DMS 273 (cell line): Measurements from ENCODE around the gene ID2.

ENCODE experiments used
- DNase-seq: peaks from one replicate; lab custom pipeline; 2025; ENCODE audit not compliant: unreplicated experiment; lab: John Stamatoyannopoulos, UW

ID2 gene

DNA sequence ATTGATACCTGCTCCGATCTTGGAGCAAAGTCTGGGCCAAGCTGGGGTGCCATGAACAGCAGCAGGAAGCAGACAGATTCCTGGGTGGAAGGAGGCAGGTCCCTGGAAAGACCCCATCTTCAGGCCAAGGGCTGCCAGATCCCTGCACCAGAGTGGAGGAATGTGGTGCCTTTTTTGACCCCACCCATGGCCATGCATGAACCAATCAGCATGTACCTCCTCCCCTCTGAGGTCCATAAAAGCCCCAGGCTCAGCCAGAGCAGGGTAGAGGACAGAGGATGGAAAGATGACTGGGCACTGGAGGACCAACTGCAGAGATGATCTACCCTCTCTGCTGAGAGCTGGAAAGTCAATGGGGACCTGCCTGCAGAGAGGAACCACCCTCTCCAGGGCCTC lies 34.4 kb upstream of the ID2 start:
- no peak for DNase-seq

GRCh38 chr2:8648441-8649213 lies 33.2 kb upstream of the ID2 start:
- DNase-seq: no peak

GRCh38 chr2:8649718-8650117 lies 32.1 kb upstream of the ID2 start:
- DNase-seq: no peak

DNA sequence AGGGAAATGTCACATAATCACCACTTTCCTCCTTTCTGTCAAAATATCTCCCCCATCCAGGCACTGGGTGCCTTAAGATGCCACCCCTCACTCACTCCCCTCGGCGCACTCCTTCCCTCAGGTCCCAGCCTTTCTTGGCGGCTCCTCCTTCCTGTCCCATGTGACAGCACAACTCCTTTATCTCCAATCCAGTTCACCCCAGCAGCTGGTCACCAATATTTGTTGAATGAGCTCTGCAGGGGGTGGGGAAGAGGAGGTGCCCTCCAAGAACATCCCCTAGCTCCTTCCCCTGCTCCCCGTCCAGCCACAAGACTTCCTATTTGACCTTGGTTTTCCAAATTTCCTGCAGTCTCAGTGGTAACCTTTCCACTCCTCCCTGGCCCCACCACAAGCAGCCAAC lies 31.6 kb upstream of the ID2 start:
- DNase-seq: no peak

GRCh38 chr2:8652774-8653426 lies 29.0 kb upstream of the ID2 start:
- no peak for DNase-seq

- DNase-seq: no peak
Observed at GRCh38 chr2:8653485-8653884, 28.4 kb upstream of the ID2 start.

- DNase-seq: no peak
Observed at GRCh38 chr2:8654041-8654440, 27.8 kb upstream of the ID2 start.

DNA sequence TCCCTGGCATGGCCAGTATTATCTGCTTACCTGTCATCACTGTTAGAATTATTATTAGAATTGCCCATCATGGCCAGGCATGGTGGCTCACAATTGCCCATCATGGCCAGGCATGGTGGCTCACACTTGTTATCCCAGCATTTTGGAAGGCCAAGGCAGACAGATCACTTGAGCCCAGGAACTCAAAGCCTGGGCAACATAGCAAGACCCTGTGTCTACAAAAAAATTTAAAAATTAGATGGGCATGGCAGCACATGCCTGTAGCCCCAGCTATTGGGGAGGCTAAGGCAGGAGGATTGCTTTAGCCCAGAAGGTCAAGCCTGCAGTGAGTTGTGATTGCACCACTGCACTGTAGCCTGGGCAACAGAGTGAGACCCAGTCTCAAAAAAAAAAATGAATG lies 27.4 kb upstream of the ID2 start:
- no peak for DNase-seq

- no peak for DNase-seq
Observed at GRCh38 chr2:8656160-8656641, 25.7 kb upstream of the ID2 start.

DNA sequence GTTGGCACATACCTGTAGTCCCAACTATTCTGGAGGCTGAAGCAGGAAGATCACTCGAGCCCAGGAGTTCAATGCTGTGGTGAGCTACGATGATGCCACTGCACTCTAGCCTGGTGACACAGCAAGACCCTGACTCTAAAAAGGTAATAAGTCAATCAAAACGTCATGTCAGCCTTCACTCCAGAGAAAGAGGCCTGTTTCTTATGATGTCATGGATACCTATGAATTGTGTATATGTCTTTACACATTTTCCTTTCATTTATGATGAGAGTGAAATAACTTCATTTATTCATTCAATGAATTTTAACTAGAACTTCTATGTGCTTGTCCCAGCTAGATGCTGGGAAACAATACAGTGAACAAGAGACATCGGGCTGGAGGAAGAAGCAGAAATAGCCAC lies 25.0 kb upstream of the ID2 start:
- DNase-seq: no peak

- no peak for DNase-seq
Observed at GRCh38 chr2:8657423-8658062, 24.3 kb upstream of the ID2 start.

DNA sequence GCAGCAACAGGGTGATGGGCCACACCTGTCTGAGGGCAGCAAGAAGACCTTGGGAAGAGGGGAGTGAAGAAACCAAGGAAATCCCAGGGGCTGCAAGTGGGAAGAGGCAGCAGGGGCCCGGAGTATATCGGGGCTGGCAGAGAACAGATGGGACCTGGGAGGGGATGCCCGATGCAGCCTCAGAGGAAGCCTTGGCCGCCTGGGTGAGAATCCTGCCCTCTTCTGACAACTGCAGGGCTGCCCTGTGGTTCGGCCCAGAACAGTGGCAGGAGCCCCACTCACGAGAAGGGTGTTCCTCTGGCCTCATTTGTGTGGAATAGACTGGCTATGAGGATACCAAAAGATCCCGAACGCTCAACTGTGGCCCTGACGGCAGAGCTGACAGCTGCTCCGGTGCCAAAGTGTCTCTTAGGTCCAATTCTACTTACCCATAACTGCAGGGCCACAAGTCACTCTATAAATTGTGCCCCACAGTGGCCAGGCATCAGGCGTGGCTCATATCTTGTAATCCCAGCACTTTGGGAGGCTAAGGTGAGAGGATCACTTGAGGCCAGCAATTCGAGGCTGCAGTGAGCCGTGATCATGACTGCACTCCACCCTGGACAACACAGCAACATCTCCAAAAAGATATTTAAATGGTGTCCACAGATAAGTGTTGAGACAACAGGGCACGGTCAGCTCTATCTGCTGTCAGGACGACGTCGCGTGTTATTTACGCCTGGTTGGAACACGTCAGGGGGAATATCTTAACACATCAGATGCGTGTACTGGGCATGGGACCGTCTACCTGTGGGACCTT lies 23.6 kb upstream of the ID2 start:
- DNase-seq: no peak

DNA sequence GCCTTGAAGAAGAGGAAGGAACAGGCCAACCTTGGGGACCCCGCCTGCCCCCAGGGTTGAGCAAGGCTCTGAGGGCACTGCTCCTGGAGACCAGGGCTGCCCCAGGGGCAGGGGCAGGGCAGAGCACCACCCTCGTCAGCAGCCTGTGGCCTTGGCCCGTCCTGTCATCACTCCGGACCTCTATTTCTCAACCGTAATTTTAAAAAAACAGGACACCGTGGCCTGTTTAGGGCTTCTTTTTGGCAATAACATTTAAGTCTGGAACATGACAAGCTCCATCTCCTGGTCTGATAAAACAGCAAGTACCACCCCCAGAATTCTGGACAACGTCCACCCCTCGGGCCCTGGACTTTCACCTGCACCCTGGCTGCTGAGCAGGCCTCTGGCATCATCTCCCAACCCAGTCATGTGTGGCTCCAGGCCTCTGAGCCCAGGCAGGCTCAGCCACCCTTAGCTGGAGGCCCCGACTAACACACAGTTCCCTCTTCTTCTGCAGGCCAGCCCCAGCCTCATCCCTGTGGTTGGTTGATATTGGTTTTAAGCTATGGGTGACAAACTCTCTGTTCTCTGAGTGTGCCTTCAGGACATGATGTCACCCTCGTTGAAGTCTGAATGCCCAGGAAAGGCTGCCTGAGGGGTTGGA lies 22.6 kb upstream of the ID2 start:
- no peak for DNase-seq

DNA sequence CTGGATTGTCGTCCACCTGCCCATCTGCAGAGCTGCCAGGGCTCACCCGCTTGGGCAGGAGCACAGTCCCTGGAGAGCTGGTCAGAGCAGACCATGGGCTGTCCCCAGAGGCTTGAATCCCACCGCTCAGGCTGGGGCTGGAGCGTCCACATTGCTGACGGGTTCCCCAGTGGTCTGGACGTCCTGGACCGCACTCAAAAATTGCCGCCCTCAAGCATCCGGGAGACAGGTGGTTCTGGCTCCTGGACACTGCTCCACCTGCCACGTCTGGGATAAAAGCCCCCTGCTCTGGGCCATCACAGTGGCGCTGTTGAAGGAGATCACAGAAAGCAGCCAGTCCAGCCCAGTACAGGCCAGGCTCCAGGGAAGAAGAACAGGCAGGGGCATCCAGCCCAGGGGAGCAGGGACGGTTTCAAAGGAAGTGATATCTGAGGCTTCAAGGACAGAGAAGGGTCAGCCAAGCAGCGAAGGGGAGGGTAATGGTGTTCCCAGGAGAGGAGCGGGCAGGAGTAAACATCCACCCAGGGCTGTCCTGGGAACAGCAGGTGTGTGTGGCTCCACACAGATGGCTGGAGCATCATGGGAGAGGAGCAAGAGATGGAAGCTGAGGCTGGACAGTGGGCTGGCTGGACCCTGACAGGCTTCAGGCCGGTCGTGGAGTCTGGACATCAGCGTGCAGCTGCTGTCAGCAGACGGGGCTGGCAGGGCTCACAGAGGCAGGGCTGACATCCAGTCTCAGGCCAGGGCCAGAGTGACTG lies 21.9 kb upstream of the ID2 start:
- DNase-seq: no peak

GRCh38 chr2:8661235-8661634 lies 20.6 kb upstream of the ID2 start:
- DNase-seq: no peak

DNA sequence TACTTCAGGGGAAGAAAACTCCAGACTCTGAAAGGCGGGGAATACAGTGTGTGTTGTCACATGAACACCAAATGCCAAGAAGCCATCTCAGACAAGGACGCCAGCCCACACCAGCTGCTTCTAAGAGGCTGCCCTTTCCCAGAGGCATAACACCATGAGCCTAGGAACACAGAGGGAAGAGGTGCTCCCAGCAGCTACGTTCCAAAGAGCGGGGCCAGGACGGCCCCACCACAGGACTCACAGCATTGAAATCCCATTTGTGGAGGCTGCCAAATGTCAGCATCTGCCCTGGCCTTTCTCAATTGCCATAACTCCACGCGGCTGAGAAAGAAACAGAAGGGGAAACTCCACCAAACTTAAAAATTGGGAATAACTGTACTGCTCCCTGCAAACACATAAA lies 20.1 kb upstream of the ID2 start:
- DNase-seq: peak; percentile 45

GRCh38 chr2:8662239-8662879 lies 19.5 kb upstream of the ID2 start:
- peak; percentile 51 for DNase-seq

DNA sequence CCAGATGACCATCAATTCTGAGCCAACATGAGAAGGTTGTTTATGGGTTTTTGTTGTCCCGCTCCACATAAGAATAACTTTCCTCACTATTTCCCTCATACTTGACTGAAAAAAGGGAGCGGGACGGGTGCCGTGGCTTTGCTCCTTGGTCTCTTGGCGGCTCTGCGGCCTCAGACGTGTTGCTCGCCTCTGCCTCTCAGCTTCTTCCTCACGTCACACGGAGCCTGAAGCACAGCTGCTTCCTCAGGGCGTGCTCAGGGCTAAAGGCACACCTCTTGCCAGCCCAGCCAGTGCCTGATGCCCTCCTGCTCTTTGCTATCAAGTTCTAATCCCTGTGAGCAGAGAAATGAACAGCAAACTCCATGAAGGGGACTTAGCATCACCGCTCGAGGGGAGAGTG lies 17.9 kb upstream of the ID2 start:
- no peak for DNase-seq

DNA sequence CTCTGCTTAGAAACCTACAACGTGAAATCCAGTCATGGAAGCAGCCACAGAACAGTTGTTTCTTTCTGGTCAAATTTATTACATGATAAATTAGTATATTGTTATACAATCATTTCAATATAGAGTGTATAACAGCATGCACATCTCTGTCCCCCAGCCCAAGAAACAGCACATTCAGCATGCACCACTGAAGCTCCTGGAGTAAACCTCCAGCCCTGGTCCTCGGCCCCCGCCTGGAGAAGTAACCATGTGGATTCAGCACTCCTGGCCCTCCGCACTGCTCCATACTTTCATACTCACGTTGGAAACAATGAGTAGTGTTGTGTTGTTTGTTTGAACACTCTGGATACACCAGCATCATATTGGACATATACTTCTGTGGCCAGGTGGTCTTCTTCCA lies 15.3 kb upstream of the ID2 start:
- DNase-seq: no peak
